ENCODE measurements around the gene MRGPRX4.
"Not testable (repeated sequence)": the region's sequence is repeated elsewhere in the genome, so short reads cannot be mapped to it uniquely, and the experiment has no call there.

Gene MRGPRX4

DNA sequence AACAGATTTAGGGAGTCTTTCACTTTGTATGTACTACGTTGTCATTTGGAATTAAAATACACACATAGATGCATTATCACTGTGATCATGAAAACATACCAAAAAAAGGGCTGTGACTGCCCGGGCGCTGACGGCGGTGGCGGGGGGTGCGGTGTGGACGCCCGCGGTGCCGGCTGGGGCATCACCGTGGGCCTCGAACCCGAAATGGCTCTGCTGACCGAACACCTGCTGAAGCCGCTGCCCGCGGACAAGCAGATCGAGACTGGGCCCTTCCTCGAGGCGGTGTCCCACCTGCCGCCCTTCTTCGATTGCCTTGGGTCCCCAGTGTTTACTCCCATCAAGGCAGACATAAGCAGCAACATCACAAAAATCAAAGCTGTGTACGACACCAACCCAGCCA is 16.2 kb downstream of the MRGPRX4 start:
- no peak overlapping the region for H3K9ac ChIP-seq (ENCODE audit: low read length)
- H3K4me1 ChIP-seq (ENCODE audit: insufficient read depth, low read length, severe bottlenecking) = no peaks in the 10 kb centered on the region
- H2AFZ ChIP-seq (ENCODE audit: low read length) = no peak overlapping the region
- H3K36me3 ChIP-seq (ENCODE audit: insufficient read depth, low read length) = no peaks in the 10 kb centered on the region
- TF ChIP-seq EZH2 (IDR thresholded peaks at IDR 0.05; ENCODE audit: borderline replicate concordance, low read length) = no peak
- TF ChIP-seq, protein P1, sequence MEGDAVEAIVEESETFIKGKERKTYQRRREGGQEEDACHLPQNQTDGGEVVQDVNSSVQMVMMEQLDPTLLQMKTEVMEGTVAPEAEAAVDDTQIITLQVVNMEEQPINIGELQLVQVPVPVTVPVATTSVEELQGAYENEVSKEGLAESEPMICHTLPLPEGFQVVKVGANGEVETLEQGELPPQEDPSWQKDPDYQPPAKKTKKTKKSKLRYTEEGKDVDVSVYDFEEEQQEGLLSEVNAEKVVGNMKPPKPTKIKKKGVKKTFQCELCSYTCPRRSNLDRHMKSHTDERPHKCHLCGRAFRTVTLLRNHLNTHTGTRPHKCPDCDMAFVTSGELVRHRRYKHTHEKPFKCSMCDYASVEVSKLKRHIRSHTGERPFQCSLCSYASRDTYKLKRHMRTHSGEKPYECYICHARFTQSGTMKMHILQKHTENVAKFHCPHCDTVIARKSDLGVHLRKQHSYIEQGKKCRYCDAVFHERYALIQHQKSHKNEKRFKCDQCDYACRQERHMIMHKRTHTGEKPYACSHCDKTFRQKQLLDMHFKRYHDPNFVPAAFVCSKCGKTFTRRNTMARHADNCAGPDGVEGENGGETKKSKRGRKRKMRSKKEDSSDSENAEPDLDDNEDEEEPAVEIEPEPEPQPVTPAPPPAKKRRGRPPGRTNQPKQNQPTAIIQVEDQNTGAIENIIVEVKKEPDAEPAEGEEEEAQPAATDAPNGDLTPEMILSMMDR (IDR thresholded peaks at IDR 0.05; ENCODE audit: low read length) = no peak
- no peaks in the 10 kb centered on the region for H4K20me1 ChIP-seq (ENCODE audit: insufficient read depth, low read length)
- H3K9me3 ChIP-seq (ENCODE audit: low read length) = no peaks in the 10 kb centered on the region
- H3F3A ChIP-seq (ENCODE audit: insufficient read depth, low read length) = no peaks in the 10 kb centered on the region
- no peaks in the 10 kb centered on the region for H3K9me2 ChIP-seq (ENCODE audit: low read depth, low read length)
- H3K4me2 ChIP-seq (ENCODE audit: low read length) = no peak overlapping the region
- no peaks in the 10 kb centered on the region for H3K27me3 ChIP-seq (ENCODE audit: insufficient read depth, low read length)
- no peak overlapping the region for H3K4me3 ChIP-seq (ENCODE audit: low read depth, low read length, poor library complexity, severe bottlenecking)
- no peak overlapping the region for H3K27ac ChIP-seq (ENCODE audit: low read depth, low read length, poor library complexity, severe bottlenecking)
- H3K79me2 ChIP-seq (ENCODE audit: insufficient read depth, low read length) = no peaks in the 10 kb centered on the region

DNA sequence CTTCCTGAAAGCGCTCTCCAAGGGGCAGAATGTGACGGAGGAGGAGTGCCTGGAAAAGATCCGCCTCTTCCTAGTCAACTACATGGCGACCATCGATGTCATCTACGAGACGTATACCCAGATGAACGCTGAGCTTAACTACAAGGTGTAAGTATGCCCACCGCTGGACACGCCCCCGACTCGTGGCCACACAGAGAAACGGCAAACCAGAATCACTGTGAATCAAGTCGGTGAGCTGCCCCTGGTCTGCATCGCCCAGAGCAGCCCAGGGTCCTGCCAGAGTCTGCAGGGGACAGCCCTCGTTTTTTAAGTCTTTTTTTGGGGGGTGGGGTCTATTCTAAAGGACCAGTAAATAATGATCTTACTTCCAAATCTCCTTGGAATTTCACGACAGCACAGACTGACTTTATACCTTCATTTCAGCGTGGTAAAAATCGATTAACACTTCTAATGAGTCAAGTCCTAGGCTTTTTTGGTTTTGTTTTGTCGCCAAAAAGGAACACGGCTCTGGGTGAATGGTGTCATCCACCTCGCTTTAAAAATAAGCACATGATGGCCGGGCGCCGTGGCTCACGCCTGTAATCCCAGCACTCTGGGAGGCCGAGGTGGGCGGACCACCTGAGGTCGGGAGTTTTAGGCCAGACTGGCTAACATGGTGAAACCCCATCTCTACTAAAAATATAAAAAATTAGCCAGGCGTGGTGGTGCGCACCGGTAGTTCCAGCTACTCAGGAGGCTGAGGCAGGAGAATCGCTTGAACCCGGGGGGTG is 17.0 kb downstream of the MRGPRX4 start:
- not testable (repeated sequence) for H2AFZ ChIP-seq (ENCODE audit: low read length); H3K4me2 ChIP-seq (ENCODE audit: low read length); H3K27me3 ChIP-seq (ENCODE audit: insufficient read depth, low read length)

DNA sequence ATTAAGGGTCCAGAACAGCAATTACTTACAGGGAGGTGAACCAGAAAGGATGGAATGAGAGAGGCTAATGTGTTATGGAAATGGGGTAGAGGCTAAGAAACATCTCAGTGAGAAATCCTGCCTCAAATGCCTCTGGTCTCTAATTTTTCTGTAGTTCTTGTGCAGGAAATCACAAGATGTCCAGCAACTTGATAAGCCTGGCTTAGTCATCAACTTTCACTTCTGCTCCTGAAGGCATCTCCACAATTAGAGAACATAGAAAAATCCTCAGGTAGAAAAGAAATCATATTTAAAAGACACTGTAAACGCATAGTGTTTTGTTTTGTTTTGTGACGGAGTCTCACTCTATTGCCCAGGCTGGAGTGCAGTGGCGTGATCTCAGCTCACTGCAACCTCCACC is 18.7 kb downstream of the MRGPRX4 start:
- no peak overlapping the region for H3K27ac ChIP-seq (ENCODE audit: low read depth, low read length, poor library complexity, severe bottlenecking)
- no peaks in the 10 kb centered on the region for H3K4me1 ChIP-seq (ENCODE audit: insufficient read depth, low read length, severe bottlenecking)
- no peaks in the 10 kb centered on the region for H3K36me3 ChIP-seq (ENCODE audit: insufficient read depth, low read length)
- no peaks in the 10 kb centered on the region for H3F3A ChIP-seq (ENCODE audit: insufficient read depth, low read length)
- no peak overlapping the region for H3K4me3 ChIP-seq (ENCODE audit: low read depth, low read length, poor library complexity, severe bottlenecking)
- H3K9me2 ChIP-seq (ENCODE audit: low read depth, low read length) = no peaks in the 10 kb centered on the region
- no peak overlapping the region for H3K4me2 ChIP-seq (ENCODE audit: low read length)
- no peaks in the 10 kb centered on the region for H3K79me2 ChIP-seq (ENCODE audit: insufficient read depth, low read length)
- no peak overlapping the region for H3K9ac ChIP-seq (ENCODE audit: low read length)
- H3K27me3 ChIP-seq (ENCODE audit: insufficient read depth, low read length) = no peaks in the 10 kb centered on the region
- H2AFZ ChIP-seq (ENCODE audit: low read length) = no peak overlapping the region
- TF ChIP-seq, protein P1 (IDR thresholded peaks at IDR 0.05; ENCODE audit: low read length) = no peak
- TF ChIP-seq EZH2 (IDR thresholded peaks at IDR 0.05; ENCODE audit: borderline replicate concordance, low read length) = no peak
- no peaks in the 10 kb centered on the region for H3K9me3 ChIP-seq (ENCODE audit: low read length)
- H4K20me1 ChIP-seq (ENCODE audit: insufficient read depth, low read length) = no peaks in the 10 kb centered on the region

More for the DNA sequence above, 17.0 kb downstream of the MRGPRX4 start:
- not testable (repeated sequence) for H3F3A ChIP-seq (ENCODE audit: insufficient read depth, low read length); H3K9ac ChIP-seq (ENCODE audit: low read length); H4K20me1 ChIP-seq (ENCODE audit: insufficient read depth, low read length); H3K27ac ChIP-seq (ENCODE audit: low read depth, low read length, poor library complexity, severe bottlenecking); H3K79me2 ChIP-seq (ENCODE audit: insufficient read depth, low read length); H3K36me3 ChIP-seq (ENCODE audit: insufficient read depth, low read length); H3K9me2 ChIP-seq (ENCODE audit: low read depth, low read length); H3K9me3 ChIP-seq (ENCODE audit: low read length); H3K4me1 ChIP-seq (ENCODE audit: insufficient read depth, low read length, severe bottlenecking); H3K4me3 ChIP-seq (ENCODE audit: low read depth, low read length, poor library complexity, severe bottlenecking)

DNA sequence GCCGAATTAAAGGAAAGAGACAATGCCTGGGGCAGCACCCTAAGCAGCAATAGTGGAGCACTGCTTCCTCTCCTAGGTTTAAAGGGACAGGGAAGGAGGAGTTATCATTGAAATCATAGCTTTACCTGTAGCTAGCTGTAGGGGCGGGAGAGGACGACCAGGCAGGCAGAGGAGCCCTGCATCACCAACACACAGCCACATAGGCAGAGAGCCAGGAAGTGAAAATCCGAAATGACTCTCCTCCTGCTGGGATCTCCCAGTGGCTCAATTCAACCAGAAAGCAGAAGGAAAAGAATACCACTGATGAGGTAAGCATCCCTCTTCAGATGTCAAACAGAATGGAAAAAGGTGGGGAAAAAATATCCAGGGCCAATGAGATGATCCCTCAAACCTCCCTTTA is 20.4 kb downstream of the MRGPRX4 start:
- no peaks in the 10 kb centered on the region for H3K79me2 ChIP-seq (ENCODE audit: insufficient read depth, low read length)
- H3K9me3 ChIP-seq (ENCODE audit: low read length) = 0 out of 2 replicates have a peak, but pooled peaks cover 3% of the 10 kb centered on the region
- TF ChIP-seq, protein P1 (IDR thresholded peaks at IDR 0.05; ENCODE audit: low read length) = no peak
- no peak for TF ChIP-seq EZH2 (IDR thresholded peaks at IDR 0.05; ENCODE audit: borderline replicate concordance, low read length)
- H3K36me3 ChIP-seq (ENCODE audit: insufficient read depth, low read length) = no peaks in the 10 kb centered on the region; the same call in 1 of the 2 replicates
- no peak overlapping the region for H3K4me3 ChIP-seq (ENCODE audit: low read depth, low read length, poor library complexity, severe bottlenecking)
- no peaks in the 10 kb centered on the region for H3K9me2 ChIP-seq (ENCODE audit: low read depth, low read length)
- H3F3A ChIP-seq (ENCODE audit: insufficient read depth, low read length) = no peaks in the 10 kb centered on the region
- no peaks in the 10 kb centered on the region for H3K4me1 ChIP-seq (ENCODE audit: insufficient read depth, low read length, severe bottlenecking)
- H3K9ac ChIP-seq (ENCODE audit: low read length) = no peak overlapping the region
- H3K4me2 ChIP-seq (ENCODE audit: low read length) = no peak overlapping the region
- H3K27me3 ChIP-seq (ENCODE audit: insufficient read depth, low read length) = no peaks in the 10 kb centered on the region
- no peak overlapping the region for H3K27ac ChIP-seq (ENCODE audit: low read depth, low read length, poor library complexity, severe bottlenecking)
- no peak overlapping the region for H2AFZ ChIP-seq (ENCODE audit: low read length)
- H4K20me1 ChIP-seq (ENCODE audit: insufficient read depth, low read length) = no peaks in the 10 kb centered on the region

All from OCI-LY1 (cell line).